Measurements from ENCODE around the gene SLC26A4. TPM values are rescaled to one million over a fixed set of nuclear protein-coding genes. Genes with fewer than 3 reads are reported as not detected.

The SLC26A4 gene
- total RNA-seq, 6 donors from 2014 or later = 0.11 to 1.0 (median 0.56) TPM

GRCh38 chr7:107692501-107692900 is 31.9 kb downstream of the SLC26A4 start:
- WGBS, 2 donors = 77 to 91% methylated on average over 1 of the region's 1 CpG
- DNase-seq = no peak
- no peaks in the 10 kb centered on the region for H3K27me3 ChIP-seq
- H3K4me1 ChIP-seq = no peaks in the 10 kb centered on the region
- H3K4me3 ChIP-seq = no peak overlapping the region
- no peak for TF ChIP-seq CTCF (IDR thresholded peaks at IDR 0.05)
- TF ChIP-seq POLR2A (IDR thresholded peaks at IDR 0.05) = no peak
- TF ChIP-seq EP300 (IDR thresholded peaks at IDR 0.05) = no peak
- no peak for TF ChIP-seq POLR2AphosphoS5 (IDR thresholded peaks at IDR 0.05)
- ATAC-seq (ENCODE audit: low FRiP score in 2 of 2) = no peak
- H3K27ac ChIP-seq = no peak overlapping the region
- H3K36me3 ChIP-seq = no peaks in the 10 kb centered on the region
- no peaks in the 10 kb centered on the region for H3K9me3 ChIP-seq

GRCh38 chr7:107693396-107693795 is 32.8 kb downstream of the SLC26A4 start:
- Histone ChIP-seq H3K9me3 (no peaks in the 10 kb centered on the region), H3K4me3 (no peak overlapping the region), H3K27me3 (no peaks in the 10 kb centered on the region), H3K36me3 (no peaks in the 10 kb centered on the region), H3K27ac (no peak overlapping the region), H3K4me1 (no peaks in the 10 kb centered on the region)
- no peak for TF ChIP-seq POLR2AphosphoS5 (IDR thresholded peaks at IDR 0.05)
- TF ChIP-seq POLR2A (IDR thresholded peaks at IDR 0.05) = no peak
- TF ChIP-seq CTCF (IDR thresholded peaks at IDR 0.05) = no peak
- TF ChIP-seq EP300 (IDR thresholded peaks at IDR 0.05) = no peak
- ATAC-seq (ENCODE audit: low FRiP score in 2 of 2) (no peak), DNase-seq (no peak)
- 57 to 63% methylated on average over 4 of the region's 4 CpGs for WGBS, 2 donors

- DNase-seq (no peak), ATAC-seq (ENCODE audit: low FRiP score in 2 of 2) (no peak)
- no peaks in the 10 kb centered on the region for H3K9me3 ChIP-seq
- no peaks in the 10 kb centered on the region for H3K4me1 ChIP-seq
- H3K36me3 ChIP-seq = no peaks in the 10 kb centered on the region
- TF ChIP-seq POLR2A (IDR thresholded peaks at IDR 0.05) (no peak), EP300 (IDR thresholded peaks at IDR 0.05) (no peak), CTCF (IDR thresholded peaks at IDR 0.05) (no peak), POLR2AphosphoS5 (IDR thresholded peaks at IDR 0.05) (no peak)
- no peak overlapping the region for H3K27ac ChIP-seq
- H3K27me3 ChIP-seq = no peaks in the 10 kb centered on the region
- no peak overlapping the region for H3K4me3 ChIP-seq
- WGBS, 2 donors = 55 to 62% methylated on average over 5 of the region's 5 CpGs
These were observed 33.8 kb downstream of the SLC26A4 start for GRCh38 chr7:107694386-107694785.

- 90 to 92% methylated on average over 4 of the region's 4 CpGs for WGBS, 2 donors
- TF ChIP-seq CTCF (IDR thresholded peaks at IDR 0.05) (no peak), POLR2AphosphoS5 (IDR thresholded peaks at IDR 0.05) (no peak), EP300 (IDR thresholded peaks at IDR 0.05) (no peak), POLR2A (IDR thresholded peaks at IDR 0.05) (no peak)
- H3K4me1 ChIP-seq = no peaks in the 10 kb centered on the region
- no peak for ATAC-seq (ENCODE audit: low FRiP score in 2 of 2)
- DNase-seq = no peak
- H3K4me3 ChIP-seq = no peak overlapping the region
- H3K36me3 ChIP-seq = no peaks in the 10 kb centered on the region
- H3K27me3 ChIP-seq = no peaks in the 10 kb centered on the region
- H3K9me3 ChIP-seq = no peaks in the 10 kb centered on the region
- no peak overlapping the region for H3K27ac ChIP-seq
These were observed 35.8 kb downstream of the SLC26A4 start for GRCh38 chr7:107696330-107696946.
